ENCODE results near the gene CDY2B. TPM values are rescaled to one million over a fixed set of nuclear protein-coding genes. Genes with fewer than 3 reads are reported as not detected.
"Not testable (repeated sequence)": the region's sequence is repeated elsewhere in the genome, so short reads cannot be mapped to it uniquely, and the experiment has no call there.

The CDY2B gene
- not detected for total RNA-seq

GRCh38 chrY:17880120-17880519 is at the start of gene CDY2B:
TSS of gene CDY2B (minus strand) at chrY:17880220. CDS start at chrY:17879892, 328 bp downstream.
- H3K27me3 ChIP-seq (replicated peaks; ENCODE audit: insufficient read depth); H3K27ac ChIP-seq; intact Hi-C loops (cut with DNase I); H3K4me1 ChIP-seq (replicated peaks); H3K36me3 ChIP-seq; H3K4me3 ChIP-seq; DNase-seq (ENCODE audit: low spot score); H3K9me3 ChIP-seq: not testable (repeated sequence)
- no CpG with 5 or more reads among the region's 2 CpGs for WGBS

- H3K4me3 ChIP-seq; H3K27ac ChIP-seq; H3K9me3 ChIP-seq; H3K4me1 ChIP-seq (replicated peaks); H3K27me3 ChIP-seq (replicated peaks; ENCODE audit: insufficient read depth); intact Hi-C loops (cut with DNase I); H3K36me3 ChIP-seq; DNase-seq (ENCODE audit: low spot score): not testable (repeated sequence)
- WGBS = no CpG with 5 or more reads among the region's 3 CpGs
Measured at GRCh38 chrY:17908009-17908408, 28.0 kb upstream of the CDY2B start.

- intact Hi-C loops (cut with DNase I); DNase-seq (ENCODE audit: low spot score): not testable (repeated sequence)
- no CpG with 5 or more reads among the region's 2 CpGs for WGBS
Measured at GRCh38 chrY:17907351-17907750, 27.3 kb upstream of the CDY2B start.

GRCh38 chrY:17881697-17882096 is 1.7 kb upstream of the CDY2B start:
- H3K27me3 ChIP-seq (replicated peaks; ENCODE audit: insufficient read depth); intact Hi-C loops (cut with DNase I); H3K4me1 ChIP-seq (replicated peaks); H3K27ac ChIP-seq; H3K36me3 ChIP-seq; H3K4me3 ChIP-seq; H3K9me3 ChIP-seq; DNase-seq (ENCODE audit: low spot score): not testable (repeated sequence)
- WGBS = no CpG with 5 or more reads among the region's 2 CpGs

More at GRCh38 chrY:17907351-17907750, 27.3 kb upstream of the CDY2B start:
- not testable (repeated sequence) for H3K27ac ChIP-seq; H3K36me3 ChIP-seq; H3K27me3 ChIP-seq (replicated peaks; ENCODE audit: insufficient read depth); H3K9me3 ChIP-seq; H3K4me1 ChIP-seq (replicated peaks); H3K4me3 ChIP-seq

GRCh38 chrY:17876767-17877166 is 3.3 kb downstream of the CDY2B start:
- H3K4me1 ChIP-seq (replicated peaks); DNase-seq (ENCODE audit: low spot score); intact Hi-C loops (cut with DNase I); H3K4me3 ChIP-seq; H3K9me3 ChIP-seq; H3K36me3 ChIP-seq; H3K27me3 ChIP-seq (replicated peaks; ENCODE audit: insufficient read depth); H3K27ac ChIP-seq: not testable (repeated sequence)
- no CpG with 5 or more reads among the region's 1 CpG for WGBS

GRCh38 chrY:17875401-17875800 is 4.6 kb downstream of the CDY2B start:
- H3K4me1 ChIP-seq (replicated peaks); H3K4me3 ChIP-seq; H3K9me3 ChIP-seq; intact Hi-C loops (cut with DNase I); DNase-seq (ENCODE audit: low spot score); H3K27me3 ChIP-seq (replicated peaks; ENCODE audit: insufficient read depth); H3K36me3 ChIP-seq; H3K27ac ChIP-seq: not testable (repeated sequence)
- WGBS = no CpG with 5 or more reads among the region's 3 CpGs

- H3K27me3 ChIP-seq (replicated peaks; ENCODE audit: insufficient read depth); H3K9me3 ChIP-seq; intact Hi-C loops (cut with DNase I); H3K27ac ChIP-seq; H3K36me3 ChIP-seq; H3K4me1 ChIP-seq (replicated peaks); DNase-seq (ENCODE audit: low spot score); H3K4me3 ChIP-seq: not testable (repeated sequence)
- WGBS = no CpG with 5 or more reads among the region's 3 CpGs
Measured at GRCh38 chrY:17871194-17871903, 8.7 kb downstream of the CDY2B start.

- H3K9me3 ChIP-seq; H3K27me3 ChIP-seq (replicated peaks; ENCODE audit: insufficient read depth); H3K4me1 ChIP-seq (replicated peaks); H3K36me3 ChIP-seq; H3K4me3 ChIP-seq; H3K27ac ChIP-seq; intact Hi-C loops (cut with DNase I); DNase-seq (ENCODE audit: low spot score): not testable (repeated sequence)
- WGBS = no CpG with 5 or more reads among the region's 3 CpGs
Measured at GRCh38 chrY:17870737-17871136, 9.3 kb downstream of the CDY2B start.

- no CpG with 5 or more reads among the region's 4 CpGs for WGBS
- H3K27ac ChIP-seq; DNase-seq (ENCODE audit: low spot score); intact Hi-C loops (cut with DNase I); H3K9me3 ChIP-seq; H3K4me1 ChIP-seq (replicated peaks); H3K27me3 ChIP-seq (replicated peaks; ENCODE audit: insufficient read depth); H3K36me3 ChIP-seq; H3K4me3 ChIP-seq: not testable (repeated sequence)
Measured at GRCh38 chrY:17867850-17868249, 12.2 kb downstream of the CDY2B start.

GRCh38 chrY:17860634-17861033 is 19.4 kb downstream of the CDY2B start:
- H3K27ac ChIP-seq; intact Hi-C loops (cut with DNase I); DNase-seq (ENCODE audit: low spot score); H3K4me3 ChIP-seq; H3K36me3 ChIP-seq; H3K4me1 ChIP-seq (replicated peaks); H3K27me3 ChIP-seq (replicated peaks; ENCODE audit: insufficient read depth); H3K9me3 ChIP-seq: not testable (repeated sequence)
- WGBS = no CpG with 5 or more reads among the region's 3 CpGs

- H3K27ac ChIP-seq; H3K27me3 ChIP-seq (replicated peaks; ENCODE audit: insufficient read depth); H3K4me3 ChIP-seq; H3K4me1 ChIP-seq (replicated peaks); intact Hi-C loops (cut with DNase I); H3K9me3 ChIP-seq; H3K36me3 ChIP-seq; DNase-seq (ENCODE audit: low spot score): not testable (repeated sequence)
- WGBS = no CpG with 5 or more reads among the region's 10 CpGs
Measured at GRCh38 chrY:17856963-17857848, 22.8 kb downstream of the CDY2B start.

- H3K4me3 ChIP-seq; H3K9me3 ChIP-seq; DNase-seq (ENCODE audit: low spot score); H3K36me3 ChIP-seq; H3K4me1 ChIP-seq (replicated peaks); intact Hi-C loops (cut with DNase I); H3K27me3 ChIP-seq (replicated peaks; ENCODE audit: insufficient read depth); H3K27ac ChIP-seq: not testable (repeated sequence)
- no CpG with 5 or more reads among the region's 3 CpGs for WGBS
Measured at GRCh38 chrY:17856508-17856907, 23.5 kb downstream of the CDY2B start.
